Esophagus squamous epithelium (tissue), 5 donors: ENCODE data around the gene METAP1D. TPM values are rescaled to one million over a fixed set of nuclear protein-coding genes. Genes with fewer than 3 reads are reported as not detected.

Experiments used
- DNase-seq: peaks from one replicate; lab custom pipeline; 2025; lab: John Stamatoyannopoulos, UW
- H3K27ac ChIP-seq, 4 donors: fragments of 200-600 bp; sonication (generic); one replicate each; pipeline ENCODE4 v1.5.1; 2016 to 2019; ENCODE audit warnings: mild to moderate bottlenecking in 1 of 4
- H3K27me3 ChIP-seq, 4 donors: fragments of 200-600 bp; sonication (generic); 1 replicate in 3 of 4; 2 replicates in 1 of 4; pipeline versions ENCODE4 v1.5.1 to v1.6.0; 2017 to 2021; ENCODE audit warnings: antibody characterized with exemption in 1 of 4
- H3K36me3 ChIP-seq, 3 donors: fragments of 200-600 bp; sonication (generic); one replicate each; pipeline ENCODE4 v1.5.1; 2016 to 2019
- H3K4me1 ChIP-seq, 3 donors: fragments of 200-600 bp; sonication (generic); one replicate each; pipeline ENCODE4 v1.5.1; 2017 to 2019
- H3K4me3 ChIP-seq, 4 donors: fragments of 200-600 bp; sonication (generic); 1 replicate in 3 of 4; 2 replicates in 1 of 4; pipeline ENCODE4 v1.5.1; 2016 to 2019; ENCODE audit warnings: mild to moderate bottlenecking in 2 of 4, moderate library complexity in 1 of 4
- H3K9me3 ChIP-seq, 3 donors: fragments of 200-600 bp; sonication (generic); one replicate each; pipeline ENCODE4 v1.5.1; 2016 to 2019
- CTCF ChIP-seq, 6 experiments: fragments of 450-650 bp in 4 of 6; fragments of 200-600 bp in 2 of 6; sonication (generic) in 2 of 6; IDR thresholded peaks; one replicate each; pipeline ENCODE4 v1.5.1; 2016 to 2019; ENCODE audit warnings: antibody characterized with exemption in 6 of 6, mild to moderate bottlenecking in 4 of 6, moderate library complexity in 4 of 6
- POLR2A ChIP-seq, 4 donors: fragments of 450-650 bp; IDR thresholded peaks; one replicate each; pipeline ENCODE4 v1.6.1; 2017; ENCODE audit warnings: antibody characterized with exemption in 4 of 4, mild to moderate bottlenecking in 4 of 4, moderate library complexity in 3 of 4
- WGBS, 2 donors: methylation state at CpG; one replicate each; pipeline ENCODE4 v1.1.5; 2018; 5-methylcytosine and 5-hydroxymethylcytosine counted together
- intact Hi-C: fragments of 100-400 bp; cut with DNase I; formaldehyde crosslinking; loops from one replicate; pipeline ENCODE4 v1.15.0; 2022
- total RNA-seq, 4 donors: library from RNA; depleted of rRNA; stranded (reverse); fragments of >200 nt; gene quantifications; one replicate each; pipeline ENCODE4 v1.1.0, GENCODE V29; 2016
- donor health status: DM: yes; HTN: yes; CAD: no.

The METAP1D gene
- total RNA-seq, 4 donors from 2014 or later = 2.4 to 7.1 (median 5.7) TPM

GRCh38 chr2:172012677-172013391 is 13.1 kb downstream of the METAP1D start:
- no peaks in the 10 kb centered on the region for H3K36me3 ChIP-seq
- H3K4me3 ChIP-seq = no peak overlapping the region
- no peaks in the 10 kb centered on the region for H3K9me3 ChIP-seq
- DNase-seq = no peak
- H3K27me3 ChIP-seq = no peaks in the 10 kb centered on the region
- no peaks in the 10 kb centered on the region for H3K4me1 ChIP-seq
- WGBS, 2 donors = 75 to 78% methylated on average over 7 to 9 of the region's 9 CpGs
- H3K27ac ChIP-seq = no peak overlapping the region
- TF ChIP-seq CTCF (IDR thresholded peaks at IDR 0.05) (no peak), POLR2A (IDR thresholded peaks at IDR 0.05) (no peak)
- intact Hi-C loops = no loop called here

DNA sequence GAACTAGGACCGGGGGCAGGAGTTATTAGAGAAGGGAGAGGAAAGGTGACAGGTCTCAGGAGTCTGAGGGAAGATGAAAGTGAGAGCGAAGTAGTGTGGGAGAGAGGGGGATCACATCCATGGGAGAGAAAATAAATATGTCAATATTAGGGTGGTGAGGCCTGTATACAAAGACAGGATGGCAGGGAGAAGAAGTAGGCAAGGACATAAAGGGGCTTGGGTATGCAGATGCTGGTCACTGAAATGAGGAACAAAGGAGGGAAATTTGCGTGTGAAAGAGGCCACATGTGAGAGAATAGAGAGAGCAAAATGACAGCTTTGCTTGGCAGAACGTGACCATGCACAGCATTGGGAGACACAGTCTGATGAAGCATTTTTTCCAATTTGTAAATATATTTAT is 13.6 kb downstream of the METAP1D start:
- Histone ChIP-seq H3K9me3 (no peaks in the 10 kb centered on the region), H3K27me3 (no peaks in the 10 kb centered on the region), H3K27ac (no peak overlapping the region), H3K4me1 (no peaks in the 10 kb centered on the region), H3K4me3 (no peak overlapping the region), H3K36me3 (no peaks in the 10 kb centered on the region)
- no peak for DNase-seq
- TF ChIP-seq POLR2A (IDR thresholded peaks at IDR 0.05) (no peak), CTCF (IDR thresholded peaks at IDR 0.05) (no peak)
- intact Hi-C loops = no loop called here
- WGBS, 2 donors = 79 to 85% methylated on average over 3 of the region's 4 CpGs

DNA sequence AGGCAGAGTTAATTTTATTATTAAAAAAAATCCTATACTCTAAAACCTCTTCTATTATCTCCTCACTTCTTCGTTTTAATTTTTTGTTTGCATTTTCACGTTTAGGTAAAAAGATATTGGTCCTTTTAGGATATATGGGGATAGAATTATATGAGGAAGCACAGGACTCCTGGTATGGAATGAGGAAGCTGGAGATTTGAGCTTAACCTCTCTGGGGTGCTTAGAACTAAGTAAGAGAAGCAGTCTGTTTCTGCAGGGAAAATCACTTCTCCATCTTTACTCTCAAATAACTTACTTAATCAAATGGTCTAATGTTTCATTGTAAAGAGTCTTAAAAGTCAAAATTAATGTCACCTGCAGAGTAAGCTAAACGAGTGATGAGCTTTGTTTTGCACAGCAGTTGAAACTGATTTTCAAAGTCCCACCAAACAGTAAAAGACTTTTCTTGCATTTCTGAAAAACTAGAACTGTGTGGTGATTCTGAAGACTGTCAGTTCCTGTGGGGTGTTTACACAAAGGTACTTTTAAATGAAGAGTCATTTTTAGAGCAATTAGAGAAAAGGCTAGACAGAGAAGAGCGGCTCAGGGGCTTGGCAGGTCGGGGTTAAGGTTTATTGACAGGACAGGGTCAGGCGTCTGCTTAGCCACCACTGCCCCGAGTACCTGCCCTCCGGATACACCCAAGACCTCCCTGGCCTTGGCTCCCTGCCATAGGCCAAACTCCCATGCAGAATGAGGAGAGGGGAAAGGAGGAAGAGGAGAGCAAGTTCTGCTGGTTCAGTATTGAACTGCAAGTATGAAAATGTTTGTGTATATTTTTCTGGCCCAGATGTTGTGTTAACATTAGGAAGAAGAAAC is 21.6 kb downstream of the METAP1D start:
- TF ChIP-seq POLR2A (IDR thresholded peaks at IDR 0.05) = no peak
- no peak for TF ChIP-seq CTCF (IDR thresholded peaks at IDR 0.05)
- Histone ChIP-seq H3K27ac (no peak overlapping the region), H3K4me1 (no peaks in the 10 kb centered on the region), H3K9me3 (no peaks in the 10 kb centered on the region), H3K27me3 (no peaks in the 10 kb centered on the region), H3K36me3 (no peaks in the 10 kb centered on the region), H3K4me3 (no peak overlapping the region)
- 55 to 67% methylated on average over 5 to 8 of the region's 8 CpGs for WGBS, 2 donors
- DNase-seq = no peak
- intact Hi-C loops = no loop called here

- Histone ChIP-seq H3K9me3 (no peaks in the 10 kb centered on the region), H3K4me1 (no peaks in the 10 kb centered on the region), H3K27ac (no peak overlapping the region), H3K4me3 (no peak overlapping the region), H3K27me3 (no peaks in the 10 kb centered on the region), H3K36me3 (no peaks in the 10 kb centered on the region)
- intact Hi-C loops = no loop called here
- TF ChIP-seq CTCF (IDR thresholded peaks at IDR 0.05) = no peak
- TF ChIP-seq POLR2A (IDR thresholded peaks at IDR 0.05) = no peak
- 50 to 52% methylated on average over 5 of the region's 5 CpGs for WGBS, 2 donors
- no peak for DNase-seq
Observed at GRCh38 chr2:172021955-172022354, 22.2 kb downstream of the METAP1D start.

GRCh38 chr2:172031536-172031935 is 31.8 kb downstream of the METAP1D start:
- 67 to 70% methylated on average over 4 of the region's 4 CpGs for WGBS, 2 donors
- no peak overlapping the region for H3K27ac ChIP-seq
- TF ChIP-seq CTCF (IDR thresholded peaks at IDR 0.05) = no peak
- TF ChIP-seq POLR2A (IDR thresholded peaks at IDR 0.05) = no peak
- no peaks in the 10 kb centered on the region for H3K9me3 ChIP-seq
- H3K27me3 ChIP-seq = no peaks in the 10 kb centered on the region
- intact Hi-C loops = no loop called here
- no peak for DNase-seq
- no peak overlapping the region for H3K4me3 ChIP-seq
- no peaks in the 10 kb centered on the region for H3K36me3 ChIP-seq
- H3K4me1 ChIP-seq = no peaks in the 10 kb centered on the region
